Stimulated activated CD4-positive, alpha-beta T cell treated with anti-CD3 and anti-CD28 coated beads, Interleukin-12 subunit alpha, Interleukin-12 subunit beta, amount 100 ng/mL, for 4 hours (primary cell): Measurements from ENCODE around the gene DDX49.
"Not testable (repeated sequence)": the region's sequence is repeated elsewhere in the genome, so short reads cannot be mapped to it uniquely, and the experiment has no call there.

Experiments used
- DNase-seq: peaks from one replicate; pipeline ENCODE4 v3.0.0-alpha.2; 2020

Gene DDX49

DNA sequence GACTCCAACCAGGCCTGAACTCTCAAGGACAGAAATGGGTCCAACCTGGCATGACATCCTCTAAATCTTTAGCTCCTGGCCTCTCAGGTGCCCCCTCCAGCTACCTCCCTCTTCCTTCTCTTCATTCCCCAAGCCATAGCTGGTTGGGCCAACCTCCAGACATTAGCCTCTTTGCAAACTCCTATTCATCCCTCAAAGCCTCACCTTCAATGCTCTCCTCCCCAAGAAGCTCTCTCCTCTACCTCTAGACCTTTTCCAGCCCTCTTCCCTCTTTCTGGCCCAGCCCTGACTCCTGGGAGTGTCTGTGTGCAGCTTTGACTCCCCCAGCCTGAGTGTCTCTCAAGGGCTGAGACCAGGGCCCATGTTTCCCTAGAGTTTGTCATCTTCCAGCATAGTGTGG, 26.8 kb downstream of the DDX49 start:
- no peak for DNase-seq

DNA sequence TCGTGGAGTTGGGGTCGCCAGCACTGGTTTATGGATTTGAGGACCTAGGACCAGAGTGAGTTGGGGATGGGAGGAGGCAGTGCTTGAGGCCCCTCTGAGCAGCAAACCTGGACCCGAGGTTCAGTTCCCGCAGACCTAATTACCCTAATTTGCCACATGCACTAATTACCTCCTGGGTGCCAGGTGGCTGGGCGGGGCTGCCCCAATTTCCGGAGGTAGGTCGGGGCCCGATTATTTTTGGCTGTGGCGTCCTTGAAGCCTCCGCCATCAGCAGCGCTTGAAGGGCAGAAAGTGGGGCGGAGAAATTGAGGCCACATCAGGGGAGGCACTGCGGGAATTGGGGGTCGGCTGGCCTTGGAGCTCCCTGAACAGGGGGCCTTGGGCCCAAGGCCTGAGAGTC, 27.4 kb downstream of the DDX49 start:
- no peak for DNase-seq

GRCh38 chr19:18948075-18948975, 28.8 kb downstream of the DDX49 start:
- DNase-seq: no peak

DNA sequence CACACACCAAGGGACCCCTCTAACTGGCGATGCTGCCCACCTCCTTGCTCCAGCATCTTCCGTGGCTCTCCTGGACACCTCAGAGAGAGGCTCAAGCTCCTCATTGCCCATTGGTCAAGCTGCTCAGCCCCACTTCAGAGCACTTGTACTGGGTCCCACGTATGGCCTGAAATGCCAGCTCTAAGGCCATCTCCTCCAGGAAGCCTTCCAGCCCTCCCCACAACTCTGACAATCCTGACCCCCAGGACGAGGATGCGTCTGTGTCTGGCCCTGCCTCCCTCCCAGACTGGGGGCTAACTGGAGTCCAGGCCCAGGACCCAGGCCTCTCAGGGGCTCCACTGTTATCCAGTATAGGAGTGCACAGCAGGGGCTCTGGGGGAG, 29.5 kb downstream of the DDX49 start:
- DNase-seq: no peak

DNA sequence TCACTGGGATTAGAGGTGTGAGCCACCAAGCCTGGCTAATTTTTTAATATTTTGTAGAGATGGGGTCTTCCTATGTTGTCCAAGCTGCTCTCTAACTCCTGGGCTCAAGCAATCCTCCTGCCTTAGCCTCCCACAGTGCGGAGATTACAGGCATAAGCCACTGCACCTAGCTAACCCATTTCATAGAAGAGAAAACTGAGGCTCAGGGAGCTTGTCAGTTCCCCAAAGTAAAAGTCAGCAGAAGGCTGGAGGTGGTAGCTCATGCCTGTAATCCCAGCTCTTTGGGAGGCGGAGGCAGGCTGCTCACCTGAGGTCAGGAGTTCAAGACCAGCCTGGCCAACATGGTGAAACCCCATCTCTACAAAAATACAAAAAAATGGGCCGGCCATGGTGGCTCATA, 30.3 kb downstream of the DDX49 start:
- no peak for DNase-seq

- no peak for DNase-seq
These were observed 32.3 kb downstream of the DDX49 start for GRCh38 chr19:18951721-18952281.

DNA sequence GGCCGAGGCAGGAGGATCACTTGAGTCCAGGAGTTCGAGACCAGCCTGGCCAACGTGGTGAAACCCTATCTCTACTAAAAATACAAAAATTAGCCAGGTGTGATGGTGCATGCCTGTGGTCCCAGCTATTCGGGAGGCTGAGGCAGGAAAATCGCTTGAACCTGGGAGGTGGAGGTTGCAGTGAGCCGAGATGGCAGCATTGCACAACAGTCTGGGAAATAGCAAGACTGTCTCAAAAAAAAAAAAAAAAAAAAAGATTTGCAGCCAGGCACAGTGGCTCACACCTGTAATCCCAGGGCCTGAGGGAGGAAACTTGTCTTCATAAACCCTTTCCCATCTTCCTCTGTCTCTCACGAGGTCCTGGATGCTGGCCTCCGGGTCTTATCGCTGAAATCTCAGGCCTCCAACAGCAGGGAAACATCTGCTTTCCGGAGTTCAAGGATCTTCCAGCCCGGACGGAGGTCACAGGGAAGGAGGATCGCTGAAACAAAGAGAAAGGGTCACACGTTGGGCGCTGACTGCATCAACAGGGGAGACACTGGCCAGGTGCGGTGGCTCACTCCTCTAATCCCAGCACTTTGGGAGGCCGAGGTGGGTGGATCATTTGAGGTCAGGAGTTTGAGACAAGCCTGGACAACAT, 33.0 kb downstream of the DDX49 start:
- DNase-seq: not testable (repeated sequence)

DNA sequence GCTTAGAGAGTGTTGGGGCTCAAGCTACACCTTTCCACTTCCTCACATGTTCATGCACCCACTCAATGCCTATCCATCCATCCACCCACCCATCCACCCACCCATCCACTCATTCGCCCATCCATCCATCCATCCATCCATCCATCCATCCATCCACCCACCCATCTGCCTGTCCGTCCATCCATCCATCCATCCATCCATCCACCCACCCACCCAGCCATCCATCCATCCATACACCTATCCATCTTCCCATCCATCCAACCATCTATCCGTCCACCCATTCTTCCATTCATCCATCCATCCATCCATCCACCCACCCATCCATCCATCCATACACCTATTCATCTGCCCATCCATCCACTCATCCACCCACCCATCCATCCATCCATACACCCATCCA, 34.6 kb downstream of the DDX49 start:
- DNase-seq: no peak

DNA sequence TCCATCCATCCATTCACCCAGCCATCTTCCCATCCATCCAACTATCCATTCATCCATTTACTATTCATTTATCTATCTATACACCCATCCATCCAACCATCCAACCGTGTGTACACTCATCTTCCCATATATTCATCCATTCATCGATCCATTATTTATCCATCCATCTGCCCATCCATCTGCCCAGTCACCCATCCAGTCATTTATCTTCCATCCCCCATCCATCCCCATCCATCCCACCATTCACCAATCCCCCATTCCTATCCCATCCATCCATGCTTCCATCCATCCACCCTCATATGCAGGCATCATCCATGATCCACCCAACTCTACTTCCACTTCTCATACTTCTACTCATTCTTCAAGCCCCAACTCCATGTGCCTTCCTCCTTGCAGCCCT, 35.5 kb downstream of the DDX49 start:
- no peak for DNase-seq

GRCh38 chr19:18960370-18960769, 40.9 kb downstream of the DDX49 start:
- no peak for DNase-seq

DNA sequence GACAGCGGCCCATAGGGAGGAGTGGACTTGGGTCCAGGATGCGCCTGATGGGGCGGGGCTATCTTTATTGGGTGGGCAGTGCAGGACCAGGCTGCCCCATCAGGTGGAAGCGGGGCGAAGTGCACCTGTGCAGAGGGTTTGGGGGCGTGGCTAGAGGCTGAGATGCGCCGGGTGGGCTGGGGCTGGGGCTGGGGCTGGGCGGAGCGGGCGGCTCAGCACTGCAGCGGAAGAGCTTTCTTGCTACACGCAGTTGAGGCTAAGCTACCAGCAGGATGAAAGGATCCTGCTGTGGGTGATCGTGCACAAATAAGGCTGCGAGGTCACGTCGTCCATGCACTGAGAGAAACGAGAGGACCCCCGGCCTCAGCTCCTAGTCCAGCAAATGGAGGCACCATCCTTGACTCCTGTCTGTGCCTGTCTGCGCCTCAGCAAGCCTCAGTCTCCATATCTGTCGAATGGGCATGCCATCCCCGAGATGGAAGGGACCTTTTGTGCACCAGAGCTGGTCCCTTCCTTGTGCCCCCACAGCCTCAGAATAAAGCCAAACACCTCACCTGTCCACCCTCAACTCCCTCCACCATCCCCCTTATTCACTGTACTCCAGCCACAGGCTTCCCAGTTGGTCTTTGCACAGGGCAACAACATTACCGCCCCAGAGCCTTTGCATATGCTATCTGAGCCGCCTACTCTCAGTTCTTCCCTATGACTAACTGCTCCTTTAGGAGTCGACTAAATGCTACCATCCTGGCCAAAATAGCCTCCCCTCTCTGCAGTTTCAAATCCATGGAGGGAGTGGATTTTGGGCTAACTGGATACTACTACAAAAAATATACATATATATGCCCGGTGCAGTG, 42.5 kb downstream of the DDX49 start:
- DNase-seq: peak; percentile 4

DNA sequence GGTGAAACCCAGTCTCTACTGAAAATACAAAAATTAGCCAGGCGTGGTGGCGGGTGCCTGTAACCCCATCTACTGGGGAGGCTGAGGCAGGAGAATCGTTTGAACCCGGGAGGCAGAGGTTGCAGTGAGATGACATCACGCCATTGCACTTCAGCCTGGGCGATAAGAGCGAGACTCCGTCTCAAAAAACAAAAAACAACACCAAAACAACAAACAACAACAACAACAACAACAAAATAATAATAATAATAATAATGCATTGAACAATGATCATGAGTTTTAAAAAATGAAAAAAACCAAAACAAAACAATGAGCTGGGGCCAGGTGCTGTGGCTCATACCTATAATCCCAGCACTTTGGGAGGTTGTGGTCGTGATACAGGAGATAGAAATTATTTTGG, 44.6 kb downstream of the DDX49 start:
- DNase-seq: no peak

DNA sequence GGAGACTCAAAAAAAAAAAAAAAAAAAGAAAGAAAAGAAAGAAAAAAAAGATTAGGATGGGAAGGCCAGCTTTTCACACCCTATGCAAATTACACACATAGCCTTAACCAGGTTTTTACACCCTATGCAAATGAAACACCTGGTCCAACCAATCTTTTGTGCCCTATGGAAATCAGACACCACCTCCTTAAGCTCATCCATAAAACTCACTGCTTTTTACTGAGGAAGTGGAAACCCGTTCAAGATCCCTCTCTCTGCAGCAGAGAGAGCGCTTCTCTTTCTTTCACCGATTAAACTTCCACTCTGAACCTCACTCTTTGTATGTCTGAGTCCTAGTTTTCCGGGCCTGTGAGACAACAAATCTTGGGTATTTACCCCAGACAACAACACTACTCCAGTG, 46.8 kb downstream of the DDX49 start:
- DNase-seq: no peak

DNA sequence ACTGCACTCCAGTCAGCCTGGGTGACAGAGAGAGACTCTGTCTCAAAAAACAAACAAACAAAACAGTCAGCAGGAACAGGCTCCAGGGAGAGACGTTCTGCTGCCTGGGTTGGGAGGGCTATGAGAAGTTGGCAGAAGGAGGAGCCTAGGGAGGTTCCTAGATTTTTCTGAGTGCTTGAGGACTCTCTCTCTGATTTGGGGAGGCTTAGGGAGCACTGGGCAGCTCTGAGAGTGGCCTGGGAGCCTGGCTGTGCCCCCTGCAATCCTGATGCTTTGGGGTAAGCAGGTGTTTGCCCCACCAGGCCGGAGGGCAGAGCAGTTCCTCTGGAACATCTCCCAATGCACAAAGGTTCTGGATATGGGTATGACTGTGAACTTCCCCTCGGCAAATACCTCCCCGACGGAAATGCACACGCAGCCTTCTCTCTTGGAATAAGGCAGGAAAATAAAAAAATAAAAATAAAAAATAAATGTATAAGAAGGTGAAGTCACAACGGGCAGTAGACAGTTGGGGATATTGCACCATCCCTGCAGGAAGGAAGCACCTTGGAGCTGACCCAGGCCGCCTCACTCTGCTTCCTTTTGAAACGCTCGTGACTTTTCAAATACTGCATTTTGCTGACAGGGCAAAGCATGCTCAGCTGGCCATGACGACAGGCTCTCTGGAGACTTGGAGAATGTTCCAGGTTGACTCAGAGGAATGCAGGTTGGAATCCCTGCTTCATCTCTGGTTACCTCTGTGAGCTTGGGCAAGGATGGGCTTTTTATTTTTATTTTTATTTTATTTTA, 48.0 kb downstream of the DDX49 start:
- DNase-seq: no peak

DNA sequence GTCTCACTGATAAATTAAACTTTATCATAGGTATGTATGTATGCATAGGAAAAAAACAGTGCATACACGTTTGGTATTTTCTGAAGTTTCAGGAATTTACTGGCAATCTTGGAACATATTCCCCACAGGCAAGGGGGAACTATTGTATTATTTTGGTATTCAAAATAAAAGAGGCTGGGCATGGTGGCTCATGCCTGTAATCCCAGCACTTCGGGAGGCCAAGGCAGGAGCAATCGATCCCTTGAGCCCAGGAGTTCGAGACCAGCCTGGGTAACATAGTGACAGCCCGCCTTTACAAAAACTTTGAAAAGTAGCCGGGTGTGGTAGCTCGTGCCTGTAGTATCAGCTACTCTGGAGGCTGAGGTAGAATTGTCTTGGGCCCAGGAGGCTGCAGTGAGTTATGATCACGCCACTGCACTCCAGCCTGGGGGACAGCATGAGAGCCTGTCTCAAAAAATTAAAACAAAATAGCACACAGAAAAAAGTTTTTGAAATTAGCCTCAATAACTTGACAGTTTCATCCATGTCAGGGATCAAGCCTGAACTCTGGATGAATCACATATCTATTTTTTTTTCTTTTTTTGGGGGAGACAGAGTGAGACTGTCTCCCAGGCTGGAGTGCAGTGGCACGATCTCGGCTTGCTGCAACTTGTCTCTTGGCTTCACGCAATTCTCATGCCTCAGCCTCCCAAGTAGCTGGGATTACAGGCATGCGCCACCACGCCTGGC, 50.6 kb downstream of the DDX49 start:
- no peak for DNase-seq

- DNase-seq: no peak
These were observed 52.8 kb downstream of the DDX49 start for GRCh38 chr19:18972301-18972811.

DNA sequence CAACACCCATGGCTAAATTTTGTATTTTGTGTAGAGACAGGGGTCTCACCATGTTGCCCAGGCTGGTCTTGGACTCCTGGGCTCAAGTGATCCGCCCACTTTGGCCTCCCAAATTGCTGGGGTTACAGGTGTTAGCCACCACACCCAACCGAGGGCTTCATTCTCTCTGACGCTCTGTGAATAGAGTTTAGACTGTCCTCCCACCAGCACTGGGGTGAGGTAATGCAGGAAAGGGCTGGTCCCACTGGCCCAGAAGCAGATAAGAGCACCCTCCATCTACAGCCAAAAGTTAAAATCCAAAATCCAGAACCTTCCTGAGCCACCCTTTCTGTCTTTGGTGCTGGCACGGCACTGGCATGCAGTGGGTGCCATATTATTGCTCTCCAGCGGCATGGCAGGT, 53.3 kb downstream of the DDX49 start:
- DNase-seq: no peak

DNA sequence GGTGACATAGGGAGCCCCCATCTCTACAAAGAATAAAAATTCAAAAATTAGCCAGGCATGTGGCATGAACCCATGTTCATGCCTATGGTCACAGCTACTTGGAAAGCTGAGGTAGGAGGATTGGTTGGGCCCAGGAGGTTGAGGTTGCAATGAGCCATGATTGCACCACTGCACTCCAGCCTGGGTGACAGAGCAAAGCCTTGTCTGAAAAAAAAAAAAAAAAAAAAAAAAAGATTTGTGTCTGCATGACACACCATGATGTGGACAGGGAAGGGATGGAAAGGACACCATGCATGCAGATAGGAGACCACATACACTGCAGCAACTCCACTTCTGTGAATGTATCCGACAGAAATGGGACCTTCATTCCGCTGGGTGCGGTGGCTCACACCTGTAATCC, 55.5 kb downstream of the DDX49 start:
- DNase-seq: no peak

- no peak for DNase-seq
These were observed 56.4 kb downstream of the DDX49 start for GRCh38 chr19:18975869-18976268.
